Osteocyte (in vitro differentiated cells): Measurements from ENCODE around the gene NCKAP1. TPM values are rescaled to one million over a fixed set of nuclear protein-coding genes. Genes with fewer than 3 reads are reported as not detected.

Source experiments
- DNase-seq: peaks from one replicate; pipeline ENCODE4 v3.0.0; 2021; ENCODE audit warnings: mixed read lengths; ENCODE audit not compliant: unreplicated experiment; ENCODE audit errors: extremely low spot score
- H3K27ac Mint-ChIP-seq: one replicate; pipeline ENCODE4 v1.8.0; 2021; ENCODE audit warnings: mild to moderate bottlenecking, mixed read lengths; ENCODE audit not compliant: unreplicated experiment
- H3K27me3 Mint-ChIP-seq: one replicate; pipeline ENCODE4 v1.8.0; 2021; ENCODE audit warnings: mixed read lengths; ENCODE audit not compliant: unreplicated experiment
- H3K36me3 Mint-ChIP-seq: one replicate; pipeline ENCODE4 v1.8.0; 2021; ENCODE audit warnings: mixed read lengths; ENCODE audit not compliant: unreplicated experiment
- H3K4me1 Mint-ChIP-seq: one replicate; pipeline ENCODE4 v1.8.0; 2021; ENCODE audit warnings: mixed read lengths; ENCODE audit not compliant: unreplicated experiment
- H3K4me3 Mint-ChIP-seq: one replicate; pipeline ENCODE4 v1.8.0; 2021; ENCODE audit warnings: mild to moderate bottlenecking, moderate library complexity, mixed read lengths; ENCODE audit not compliant: unreplicated experiment
- H3K9me3 Mint-ChIP-seq: one replicate; pipeline ENCODE4 v1.8.0; 2021; ENCODE audit warnings: mixed read lengths; ENCODE audit not compliant: unreplicated experiment
- total RNA-seq: library from RNA; stranded (reverse); gene quantifications from 2 replicates; pipeline ENCODE4 v1.2.1, GENCODE V29; 2021
- TF ChIP-seq, protein P1 (sequence below): fragments of 200-600 bp; sonication (generic); IDR thresholded peaks from 2 replicates; pipeline ENCODE4 v1.5.0; 2021; ENCODE audit warnings: antibody characterized with exemption, mild to moderate bottlenecking, moderate library complexity

Gene NCKAP1
- total RNA-seq, 1 donor from 2014 or later = 165 TPM

DNA sequence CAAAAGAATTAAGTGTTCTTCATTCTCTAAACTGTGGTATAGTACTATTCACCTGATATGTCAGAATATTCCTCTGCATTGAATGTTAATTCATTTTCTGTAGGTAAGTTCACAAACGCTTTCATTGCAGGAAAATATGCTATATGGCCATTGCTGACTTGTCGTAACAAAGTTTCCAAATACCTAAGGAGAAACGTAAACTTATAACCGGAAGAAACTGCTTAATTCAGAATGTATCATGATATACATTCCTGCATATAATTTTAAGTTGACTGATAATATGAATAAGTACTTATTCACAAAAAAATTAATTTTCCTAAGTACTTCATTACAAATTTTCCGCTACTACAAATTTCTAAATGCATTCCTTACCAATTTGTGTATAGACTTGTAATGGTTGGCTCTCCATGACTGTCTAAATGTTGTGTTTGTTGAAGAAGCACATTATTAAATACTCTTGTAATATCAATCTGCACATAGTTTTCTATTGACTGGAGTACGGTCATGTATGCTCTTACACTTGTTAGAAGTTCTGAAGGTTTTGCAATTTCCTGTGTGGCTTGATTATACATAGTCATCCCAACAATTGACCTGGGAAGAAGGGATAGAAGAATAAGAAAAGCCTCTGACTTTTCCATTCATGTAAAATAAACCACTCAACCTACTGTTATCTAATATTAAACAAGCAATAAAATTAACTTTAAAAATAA lies 85.4 kb downstream of the NCKAP1 start:
- no peak for DNase-seq
- Mint-ChIP-seq H3K36me3 (peaks cover 41% of the 10 kb centered on the region), H3K9me3 (no peaks in the 10 kb centered on the region), H3K4me3 (no peak overlapping the region), H3K4me1 (peaks cover 19% of the 10 kb centered on the region), H3K27ac (no peak overlapping the region), H3K27me3 (no peaks in the 10 kb centered on the region)
- TF ChIP-seq, protein P1, sequence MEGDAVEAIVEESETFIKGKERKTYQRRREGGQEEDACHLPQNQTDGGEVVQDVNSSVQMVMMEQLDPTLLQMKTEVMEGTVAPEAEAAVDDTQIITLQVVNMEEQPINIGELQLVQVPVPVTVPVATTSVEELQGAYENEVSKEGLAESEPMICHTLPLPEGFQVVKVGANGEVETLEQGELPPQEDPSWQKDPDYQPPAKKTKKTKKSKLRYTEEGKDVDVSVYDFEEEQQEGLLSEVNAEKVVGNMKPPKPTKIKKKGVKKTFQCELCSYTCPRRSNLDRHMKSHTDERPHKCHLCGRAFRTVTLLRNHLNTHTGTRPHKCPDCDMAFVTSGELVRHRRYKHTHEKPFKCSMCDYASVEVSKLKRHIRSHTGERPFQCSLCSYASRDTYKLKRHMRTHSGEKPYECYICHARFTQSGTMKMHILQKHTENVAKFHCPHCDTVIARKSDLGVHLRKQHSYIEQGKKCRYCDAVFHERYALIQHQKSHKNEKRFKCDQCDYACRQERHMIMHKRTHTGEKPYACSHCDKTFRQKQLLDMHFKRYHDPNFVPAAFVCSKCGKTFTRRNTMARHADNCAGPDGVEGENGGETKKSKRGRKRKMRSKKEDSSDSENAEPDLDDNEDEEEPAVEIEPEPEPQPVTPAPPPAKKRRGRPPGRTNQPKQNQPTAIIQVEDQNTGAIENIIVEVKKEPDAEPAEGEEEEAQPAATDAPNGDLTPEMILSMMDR = no peak

DNA sequence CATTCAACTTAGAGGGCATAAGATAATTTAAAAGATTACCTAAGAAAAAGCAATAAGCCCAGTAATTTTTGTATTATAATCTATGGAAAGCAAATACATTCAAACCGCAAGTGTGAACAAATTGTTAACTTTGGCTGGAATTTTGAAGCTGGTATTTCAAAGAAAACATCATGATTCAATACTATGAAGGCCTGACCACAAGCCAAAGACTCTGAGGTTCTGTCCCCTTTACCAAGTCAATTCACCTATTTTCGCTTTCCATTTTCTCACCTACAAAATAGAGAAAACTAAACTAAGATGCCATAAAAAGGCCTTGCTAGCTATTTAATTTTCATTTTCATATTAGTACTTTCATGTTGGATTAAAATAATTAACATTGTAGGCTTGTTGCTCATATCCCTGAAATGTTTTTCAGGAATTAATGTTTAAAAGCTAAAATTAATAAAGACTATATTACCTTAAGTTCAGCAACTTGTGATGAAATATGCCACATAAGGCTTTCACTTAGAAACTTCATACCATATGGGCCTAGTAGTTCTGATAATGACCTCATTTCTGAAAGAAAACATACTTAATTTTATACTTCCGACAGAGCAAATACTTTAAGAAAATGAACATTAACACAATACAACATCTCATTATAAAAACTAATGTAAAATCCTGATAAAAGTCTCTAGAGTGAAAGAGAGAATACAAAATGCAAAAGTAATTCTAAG lies 86.2 kb downstream of the NCKAP1 start:
- Mint-ChIP-seq H3K4me1 (peaks cover 17% of the 10 kb centered on the region), H3K4me3 (no peak overlapping the region), H3K27ac (no peak overlapping the region), H3K36me3 (peaks cover 35% of the 10 kb centered on the region), H3K9me3 (no peaks in the 10 kb centered on the region), H3K27me3 (no peaks in the 10 kb centered on the region)
- TF ChIP-seq, protein P1 = no peak
- DNase-seq = no peak

DNA sequence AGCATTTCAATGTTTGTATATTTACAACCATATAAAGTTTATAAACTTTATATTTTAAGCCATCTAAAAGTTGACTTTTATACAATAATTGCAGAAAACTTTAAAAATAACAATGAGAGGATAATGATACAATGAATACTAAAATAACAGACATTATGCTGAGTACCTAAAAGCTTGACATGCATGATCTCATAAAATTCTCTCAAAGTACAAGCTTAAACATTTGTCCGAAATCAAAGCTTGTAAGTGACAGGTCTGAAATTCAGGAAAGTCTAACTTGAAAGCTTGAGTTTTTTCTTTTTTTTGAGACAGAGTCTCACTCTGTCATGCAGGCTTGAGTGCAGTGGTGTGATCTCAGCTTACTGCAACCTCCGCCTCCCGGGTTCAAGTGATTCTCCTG lies 87.7 kb downstream of the NCKAP1 start:
- Mint-ChIP-seq H3K4me3 (no peak overlapping the region), H3K27ac (no peak overlapping the region), H3K27me3 (no peaks in the 10 kb centered on the region), H3K36me3 (peaks cover 36% of the 10 kb centered on the region), H3K9me3 (no peaks in the 10 kb centered on the region), H3K4me1 (peaks cover 25% of the 10 kb centered on the region)
- DNase-seq = no peak
- TF ChIP-seq, protein P1 = no peak

DNA sequence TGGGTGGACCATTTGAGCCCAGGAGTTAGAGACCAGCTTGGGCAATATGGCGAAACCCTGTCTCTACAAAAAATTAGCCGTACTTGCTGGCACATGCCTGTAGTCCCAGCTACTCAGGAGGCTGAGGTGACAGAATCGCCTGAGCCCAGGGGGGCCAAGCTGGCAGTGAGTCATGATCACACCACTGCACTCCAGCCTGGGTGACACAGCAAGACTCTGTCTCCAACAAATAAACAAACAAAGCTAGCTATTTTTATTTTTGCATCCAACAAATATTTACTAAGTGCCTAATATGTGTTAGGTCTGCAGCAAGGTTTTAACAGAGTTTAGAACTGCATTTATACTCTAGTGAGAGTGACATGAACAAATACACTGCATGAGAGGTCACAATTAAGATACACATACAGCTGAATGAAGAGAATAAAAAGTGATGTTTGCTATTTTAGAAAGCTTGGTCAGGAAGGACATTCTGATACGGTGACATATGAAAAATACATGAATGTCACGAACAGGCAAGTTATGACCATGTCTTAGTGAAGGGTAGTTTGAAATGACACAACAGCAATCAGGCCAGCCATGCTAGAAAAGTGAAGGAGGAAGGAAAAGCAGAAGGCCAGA lies 88.6 kb downstream of the NCKAP1 start:
- Mint-ChIP-seq H3K27me3 (no peaks in the 10 kb centered on the region), H3K4me1 (peaks cover 25% of the 10 kb centered on the region), H3K36me3 (peaks cover 41% of the 10 kb centered on the region), H3K27ac (no peak overlapping the region), H3K9me3 (no peaks in the 10 kb centered on the region), H3K4me3 (no peak overlapping the region)
- no peak for DNase-seq
- TF ChIP-seq, protein P1 = no peak

DNA sequence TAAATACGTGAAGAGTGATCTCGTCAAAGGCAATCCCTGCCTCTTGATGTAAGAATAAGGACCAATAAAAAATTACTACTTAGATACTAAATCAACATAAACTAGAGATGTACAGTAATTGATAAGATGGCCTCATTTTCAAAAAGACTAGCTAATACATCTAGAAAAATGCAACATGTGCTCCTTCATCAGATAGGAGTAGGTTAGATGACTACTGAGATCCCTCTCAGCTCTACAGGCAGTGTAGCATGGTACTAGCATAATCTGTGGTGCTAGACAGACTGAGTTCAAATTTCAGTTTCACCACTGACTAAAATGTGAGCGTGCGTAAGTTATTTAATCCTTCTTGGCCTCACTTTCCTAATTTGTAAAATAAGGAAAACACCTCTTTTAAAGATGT lies 89.2 kb downstream of the NCKAP1 start:
- TF ChIP-seq, protein P1 = no peak
- DNase-seq = no peak
- H3K9me3 Mint-ChIP-seq = no peaks in the 10 kb centered on the region
- no peak overlapping the region for H3K4me3 Mint-ChIP-seq
- peaks cover 25% of the 10 kb centered on the region for H3K4me1 Mint-ChIP-seq
- peaks cover 45% of the 10 kb centered on the region for H3K36me3 Mint-ChIP-seq
- H3K27me3 Mint-ChIP-seq = no peaks in the 10 kb centered on the region
- no peak overlapping the region for H3K27ac Mint-ChIP-seq
